ENCODE results near the gene TRIM46. TPM values are rescaled to one million over a fixed set of nuclear protein-coding genes. Genes with fewer than 3 reads are reported as not detected.

The TRIM46 gene
- total and polyA plus RNA-seq, 3 experiments from 2014 or later, result 0.99 to 7.3 (median 6.4) TPM

- POLR2A ChIA-PET, result no interaction called here
- H3K27ac Mint-ChIP-seq, result peak overlapping the region in 1 of 8 donors; percentile 80
These were observed 27.3 kb downstream of the TRIM46 start for GRCh38 chr1:155200920-155201319.

GRCh38 chr1:155202198-155202597 lies 28.5 kb downstream of the TRIM46 start:
- Histone ChIP-seq H3K27me3 (ENCODE audit: insufficient read depth, low read length, poor library complexity, severe bottlenecking) (no peaks in the 10 kb centered on the region), H3K9me3 (ENCODE audit: low read length) (no peaks in the 10 kb centered on the region), H3K4me1 (ENCODE audit: insufficient read depth, low read length) (peaks cover 3% of the 10 kb centered on the region), H3K4me3 (ENCODE audit: low read length) (no peak overlapping the region), H3K36me3 (ENCODE audit: insufficient read depth, low read length) (no peaks in the 10 kb centered on the region), H3K27ac (ENCODE audit: low read depth, low read length) (no peak overlapping the region)
- H3K9me3 Mint-ChIP-seq, result no peaks in the 10 kb centered on the region
- ChIA-PET POLR2A (no interaction called here), CTCF (interaction anchor here (1.1 to 3.3 kb wide), 3 partner anchors 9 to 29 kb away, joined by 5 to 14 read pairs (median 6); partner anchors contain the start of genes KRTCAP2 and TRIM46)
- peak overlapping the region in 1 of 7 donors; percentile 24 for H3K4me3 Mint-ChIP-seq
- H3K36me3 Mint-ChIP-seq, result peaks cover 0 to 3% (median 2%) of the 10 kb centered on the region in 3 donors
- H3K27me3 Mint-ChIP-seq, result peaks cover 0 to 3% of the 10 kb centered on the region in 2 donors
- peak in 1 of 5 donors; percentile 43 for DNase-seq
- H3K27ac Mint-ChIP-seq, result peak overlapping the region in 2 of 8 donors; percentile 23 to 79
- H3K4me1 Mint-ChIP-seq, result peaks cover 5 to 6% (median 6%) of the 10 kb centered on the region in 3 donors

More at GRCh38 chr1:155200920-155201319, 27.3 kb downstream of the TRIM46 start:
- Mint-ChIP-seq H3K4me1 (no peaks in the 10 kb centered on the region), H3K9me3 (no peaks in the 10 kb centered on the region), H3K27me3 (no peaks in the 10 kb centered on the region), H3K36me3 (peaks cover 0 to 3% (median 2%) of the 10 kb centered on the region in 3 donors), H3K4me3 (no peak overlapping the region)
- no peak overlapping the region for H3K4me3 ChIP-seq (ENCODE audit: low read length)
- no peak overlapping the region for H3K27ac ChIP-seq (ENCODE audit: low read depth, low read length)
- DNase-seq, result peak in 1 of 5 donors; percentile 35
- H3K4me1 ChIP-seq (ENCODE audit: insufficient read depth, low read length), result no peaks in the 10 kb centered on the region
- no peaks in the 10 kb centered on the region for H3K9me3 ChIP-seq (ENCODE audit: low read length)
- CTCF ChIA-PET, result interaction anchor here (1.0 to 2.3 kb wide), 2 partner anchors 26 to 50 kb away, joined by 3 to 8 read pairs; no protein-coding TSS in a partner anchor
- H3K36me3 ChIP-seq (ENCODE audit: insufficient read depth, low read length), result no peaks in the 10 kb centered on the region
- H3K27me3 ChIP-seq (ENCODE audit: insufficient read depth, low read length, poor library complexity, severe bottlenecking), result no peaks in the 10 kb centered on the region

GRCh38 chr1:155202731-155203515 lies 29.3 kb downstream of the TRIM46 start:
- no peaks in the 10 kb centered on the region for H3K9me3 Mint-ChIP-seq
- ChIA-PET POLR2A (no interaction called here), CTCF (interaction anchor here (1.2 to 3.3 kb wide), 5 partner anchors 9 to 41 kb away, joined by 4 to 14 read pairs (median 6); partner anchors contain the start of genes KRTCAP2 and TRIM46)
- DNase-seq, result peak in 1 of 5 donors; percentile 40
- peak overlapping the region in 1 of 7 donors; percentile 24 for H3K4me3 Mint-ChIP-seq
- no peaks in the 10 kb centered on the region for H3K9me3 ChIP-seq (ENCODE audit: low read length)
- H3K4me1 Mint-ChIP-seq, result peaks cover 10 to 12% (median 12%) of the 10 kb centered on the region in 3 donors
- H3K27ac ChIP-seq (ENCODE audit: low read depth, low read length), result no peak overlapping the region
- no peaks in the 10 kb centered on the region for H3K36me3 ChIP-seq (ENCODE audit: insufficient read depth, low read length)
- H3K27ac Mint-ChIP-seq, result peak overlapping the region in 2 of 8 donors; percentile 52 to 79
- peaks cover 10% of the 10 kb centered on the region for H3K4me1 ChIP-seq (ENCODE audit: insufficient read depth, low read length)
- no peaks in the 10 kb centered on the region for H3K27me3 ChIP-seq (ENCODE audit: insufficient read depth, low read length, poor library complexity, severe bottlenecking)
- peaks cover 0 to 2% (median 0%) of the 10 kb centered on the region in 3 donors for H3K36me3 Mint-ChIP-seq
- H3K4me3 ChIP-seq (ENCODE audit: low read length), result no peak overlapping the region
- peaks cover 0 to 3% of the 10 kb centered on the region in 2 donors for H3K27me3 Mint-ChIP-seq

GRCh38 chr1:155205035-155205434 lies 31.4 kb downstream of the TRIM46 start:
- POLR2A ChIA-PET, result no interaction called here
- H3K4me1 ChIP-seq (ENCODE audit: insufficient read depth, low read length), result peaks cover 23% of the 10 kb centered on the region

GRCh38 chr1:155205969-155206593 lies 32.4 kb downstream of the TRIM46 start:
- Histone ChIP-seq H3K27me3 (ENCODE audit: insufficient read depth, low read length, poor library complexity, severe bottlenecking) (no peaks in the 10 kb centered on the region), H3K4me1 (ENCODE audit: insufficient read depth, low read length) (peaks cover 23% of the 10 kb centered on the region), H3K27ac (ENCODE audit: low read depth, low read length) (no peak overlapping the region), H3K9me3 (ENCODE audit: low read length) (no peaks in the 10 kb centered on the region), H3K4me3 (ENCODE audit: low read length) (no peak overlapping the region), H3K36me3 (ENCODE audit: insufficient read depth, low read length) (no peaks in the 10 kb centered on the region)
- peaks cover 0 to 3% of the 10 kb centered on the region in 2 donors for H3K27me3 Mint-ChIP-seq
- H3K9me3 Mint-ChIP-seq, result no peaks in the 10 kb centered on the region
- ChIA-PET CTCF (interaction anchor here (1.1 to 5.3 kb wide), 8 partner anchors 19 to 118 kb away, joined by 3 to 67 read pairs (median 10); partner anchors contain the start of gene KRTCAP2), POLR2A (no interaction called here)
- H3K4me3 Mint-ChIP-seq, result peak overlapping the region in 2 of 7 donors; percentile 68 to 75
- H3K36me3 Mint-ChIP-seq, result peaks cover 1 to 7% (median 4%) of the 10 kb centered on the region in 3 donors
- H3K4me1 Mint-ChIP-seq, result peaks cover 18 to 28% (median 26%) of the 10 kb centered on the region in 3 donors
- peak overlapping the region in 5 of 8 donors; percentile 12 to 74 (median 48) for H3K27ac Mint-ChIP-seq
- peak in 1 of 5 donors; percentile 38 for DNase-seq

More at GRCh38 chr1:155205035-155205434, 31.4 kb downstream of the TRIM46 start:
- CTCF ChIA-PET, result interaction anchor here (1.1 to 5.3 kb wide), 3 partner anchors 20 to 45 kb away, joined by 3 to 67 read pairs (median 20); partner anchors contain the start of gene KRTCAP2
- H3K27me3 ChIP-seq (ENCODE audit: insufficient read depth, low read length, poor library complexity, severe bottlenecking), result no peaks in the 10 kb centered on the region
- H3K4me1 Mint-ChIP-seq, result peaks cover 18 to 27% (median 26%) of the 10 kb centered on the region in 3 donors
- H3K9me3 ChIP-seq (ENCODE audit: low read length), result no peaks in the 10 kb centered on the region
- no peaks in the 10 kb centered on the region for H3K9me3 Mint-ChIP-seq
- H3K4me3 Mint-ChIP-seq, result peak overlapping the region in 1 of 7 donors; percentile 68
- H3K36me3 ChIP-seq (ENCODE audit: insufficient read depth, low read length), result no peaks in the 10 kb centered on the region
- no peak overlapping the region for H3K27ac ChIP-seq (ENCODE audit: low read depth, low read length)
- peaks cover 0 to 3% of the 10 kb centered on the region in 2 donors for H3K27me3 Mint-ChIP-seq
- DNase-seq, result peak in 1 of 5 donors; percentile 24
- no peak overlapping the region for H3K4me3 ChIP-seq (ENCODE audit: low read length)
- H3K27ac Mint-ChIP-seq, result peak overlapping the region in 1 of 8 donors; percentile 48
- peaks cover 0 to 2% (median 0%) of the 10 kb centered on the region in 3 donors for H3K36me3 Mint-ChIP-seq

- Histone ChIP-seq H3K27me3 (ENCODE audit: insufficient read depth, low read length, poor library complexity, severe bottlenecking) (no peaks in the 10 kb centered on the region), H3K27ac (ENCODE audit: low read depth, low read length) (peak overlapping the region; percentile 99), H3K9me3 (ENCODE audit: low read length) (no peaks in the 10 kb centered on the region), H3K4me1 (ENCODE audit: insufficient read depth, low read length) (peaks cover 23% of the 10 kb centered on the region), H3K36me3 (ENCODE audit: insufficient read depth, low read length) (no peaks in the 10 kb centered on the region), H3K4me3 (ENCODE audit: low read length) (no peak overlapping the region)
- Mint-ChIP-seq H3K9me3 (no peaks in the 10 kb centered on the region), H3K4me3 (peak overlapping the region; percentile 56 to 87 (median 74)), H3K27me3 (peaks cover 0 to 3% of the 10 kb centered on the region in 2 donors), H3K27ac (peak overlapping the region; percentile 81 to 97 (median 96)), H3K4me1 (peaks cover 18 to 28% (median 26%) of the 10 kb centered on the region in 3 donors), H3K36me3 (peaks cover 1 to 17% (median 4%) of the 10 kb centered on the region in 3 donors)
- ChIA-PET CTCF (interaction anchor here (0.7 to 5.3 kb wide), 22 partner anchors 8 to 385 kb away, joined by 3 to 67 read pairs (median 5); partner anchors contain the start of genes CLK2, ENTREP3 and KRTCAP2), POLR2A (interaction anchor here (0.9 to 2.0 kb wide), 5 partner anchors 12 to 37 kb away, joined by 3 to 9 read pairs (median 8); no protein-coding TSS in a partner anchor)
- DNase-seq, result peak; percentile 82 to 93 (median 87)
These were observed 33.5 kb downstream of the TRIM46 start for GRCh38 chr1:155206891-155207805.
